Measurements from ENCODE around the gene CSTPP1.

The CSTPP1 gene

GRCh38 chr11:47165253-47165840, 228.8 kb downstream of the CSTPP1 start:
- no peak for DNase-seq

GRCh38 chr11:47166368-47166767, 229.8 kb downstream of the CSTPP1 start:
- DNase-seq: no peak

- no peak for DNase-seq
Observed at GRCh38 chr11:47171061-47171838, 234.7 kb downstream of the CSTPP1 start.

DNA sequence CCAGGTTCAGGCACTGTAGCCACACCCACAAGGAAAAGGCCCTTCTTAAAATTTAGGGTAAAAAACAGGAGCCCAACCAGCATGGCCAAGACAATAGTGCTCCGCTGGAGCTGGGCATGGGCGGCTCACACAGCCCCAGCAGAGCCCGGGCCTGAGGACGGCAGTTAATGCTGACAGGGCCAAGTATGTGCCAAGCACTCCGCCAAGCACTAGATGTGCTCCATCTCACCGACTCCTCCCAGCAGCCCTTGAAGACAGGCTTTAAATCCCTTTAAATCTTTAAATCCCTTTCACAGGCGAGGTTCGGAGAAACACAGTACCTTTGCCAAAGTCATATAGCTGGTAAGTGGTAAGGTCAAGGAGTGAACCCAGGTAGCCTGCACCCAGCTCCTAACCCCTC, 235.3 kb downstream of the CSTPP1 start:
- no peak for DNase-seq

DNA sequence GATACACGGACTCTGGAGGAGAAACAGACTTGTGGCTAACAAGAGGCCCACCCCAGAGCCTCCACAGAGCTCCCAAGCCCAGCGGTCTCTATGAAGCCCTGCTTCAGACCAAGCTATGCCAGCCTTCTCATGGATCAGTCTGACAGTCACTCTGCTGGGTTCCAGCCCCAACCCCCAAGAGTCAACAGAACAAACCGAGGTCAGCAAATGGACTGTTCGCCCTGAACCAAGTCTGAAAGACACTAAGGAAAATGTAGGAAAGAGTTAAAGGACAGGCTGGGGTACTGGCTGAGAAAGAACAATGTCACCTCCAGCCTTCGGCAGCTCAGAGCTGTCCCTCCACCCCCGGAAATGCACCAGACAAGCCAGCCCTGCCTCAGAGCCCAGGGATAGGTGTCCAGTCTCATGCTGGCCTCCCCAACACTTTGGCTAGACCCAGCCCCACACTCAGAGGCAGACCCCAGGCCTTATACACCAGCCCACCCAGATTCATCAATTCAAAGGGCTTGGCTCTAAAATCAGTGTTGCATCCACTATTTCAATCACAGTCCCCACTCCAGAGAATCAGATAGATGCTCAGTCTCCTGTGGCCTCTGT, 236.3 kb downstream of the CSTPP1 start:
- no peak for DNase-seq

DNA sequence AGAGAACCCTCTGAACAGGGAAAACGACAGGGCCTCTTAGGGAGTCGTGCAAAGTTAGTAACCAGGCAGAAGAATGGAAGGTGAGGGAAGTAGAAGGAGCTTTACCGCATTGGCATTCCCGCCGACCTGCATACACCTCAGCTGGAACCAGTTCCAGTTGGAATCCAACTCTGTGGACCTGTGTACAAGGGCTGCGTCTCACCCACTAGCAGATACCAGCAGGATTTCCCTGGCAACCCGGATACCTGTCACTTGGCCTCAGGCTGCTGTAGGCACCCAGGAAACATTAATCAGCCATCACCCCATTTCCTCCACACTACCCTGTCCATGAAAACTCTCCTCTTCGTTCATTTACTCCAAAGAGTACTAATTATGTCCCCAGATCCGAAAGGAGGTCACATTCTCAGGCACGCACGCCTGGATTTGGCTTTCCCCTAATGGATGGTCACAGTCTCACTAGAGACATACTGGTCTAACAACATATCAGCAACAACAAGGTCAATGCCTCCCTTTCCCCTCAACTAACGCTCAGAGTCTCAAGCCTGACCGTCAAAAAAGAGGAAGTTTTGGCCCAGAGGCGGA, 239.3 kb downstream of the CSTPP1 start:
- no peak for DNase-seq

DNA sequence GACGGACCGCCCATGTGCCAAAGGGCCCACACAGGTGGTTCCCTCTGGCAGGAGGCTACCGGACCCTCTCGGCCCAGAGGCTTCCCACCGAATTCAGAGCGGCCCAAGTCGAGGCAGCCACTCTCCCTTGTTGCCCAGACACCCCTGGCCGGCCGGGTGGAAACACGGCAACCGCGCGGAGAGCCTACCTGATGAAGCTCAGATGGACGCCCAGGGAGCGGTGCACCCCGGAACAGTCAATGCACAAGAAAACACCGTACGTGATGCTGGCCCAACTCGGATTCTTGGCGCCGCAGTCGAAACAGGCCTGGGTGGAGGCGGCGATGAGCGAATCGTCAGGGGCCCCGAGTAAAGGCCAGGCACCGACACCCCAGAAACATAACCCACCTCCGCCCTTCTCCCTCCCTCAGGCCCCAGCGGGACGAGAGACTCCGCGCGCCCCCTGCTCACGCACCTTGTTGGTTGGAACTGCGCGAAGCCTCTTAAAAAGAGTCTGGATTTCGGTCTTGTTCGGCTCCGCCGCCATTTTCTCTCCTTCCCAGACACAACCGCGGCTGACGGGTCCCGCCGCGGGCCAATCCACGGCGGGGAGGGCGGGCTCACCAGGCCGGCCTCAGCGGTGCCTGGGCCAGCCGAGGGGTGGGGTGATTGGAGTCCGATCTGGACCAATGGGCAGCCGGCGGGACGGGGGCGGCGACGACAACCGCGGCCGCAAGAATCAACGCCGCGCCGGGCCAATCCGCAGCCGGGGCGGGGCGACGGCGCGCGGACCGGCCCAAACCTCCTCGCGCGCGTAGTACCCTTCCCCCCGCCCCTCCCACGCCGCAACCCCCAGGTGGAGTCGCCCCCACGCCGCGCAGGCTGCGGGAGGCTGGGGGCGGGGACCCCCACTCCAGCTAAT, 240.0 kb downstream of the CSTPP1 start, which contains the start of gene ARFGAP2:
TSS of gene ARFGAP2 (minus strand) at position 552 of the 901 bp plus-strand sequence. CDS start at position 526, 26 bp downstream.
- DNase-seq: peak; percentile 98

- peak; percentile 78 for DNase-seq
Observed at GRCh38 chr11:47177229-47177845, 240.8 kb downstream of the CSTPP1 start.

GRCh38 chr11:47177846-47178245, 241.3 kb downstream of the CSTPP1 start:
- DNase-seq: no peak

DNA sequence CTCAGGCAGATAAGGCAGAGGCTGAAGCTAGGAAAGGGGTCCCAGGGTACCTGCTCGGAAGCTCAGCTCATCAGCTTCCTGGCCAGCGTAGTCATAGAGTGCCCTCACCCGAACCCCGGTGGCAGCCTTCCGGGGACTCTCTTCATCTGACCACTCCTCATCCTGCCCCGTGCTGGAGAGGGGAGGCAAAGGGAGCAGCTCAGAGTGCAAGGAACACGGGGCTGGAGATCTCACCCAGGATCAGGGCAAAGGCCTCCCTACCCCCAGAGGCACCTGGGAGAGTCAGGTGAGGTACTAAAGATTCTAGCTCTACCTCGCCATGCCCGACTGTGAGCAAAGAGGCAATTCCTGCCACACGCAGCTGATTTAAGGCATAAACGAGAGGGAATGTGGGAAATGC, 241.8 kb downstream of the CSTPP1 start:
- no peak for DNase-seq

DNA sequence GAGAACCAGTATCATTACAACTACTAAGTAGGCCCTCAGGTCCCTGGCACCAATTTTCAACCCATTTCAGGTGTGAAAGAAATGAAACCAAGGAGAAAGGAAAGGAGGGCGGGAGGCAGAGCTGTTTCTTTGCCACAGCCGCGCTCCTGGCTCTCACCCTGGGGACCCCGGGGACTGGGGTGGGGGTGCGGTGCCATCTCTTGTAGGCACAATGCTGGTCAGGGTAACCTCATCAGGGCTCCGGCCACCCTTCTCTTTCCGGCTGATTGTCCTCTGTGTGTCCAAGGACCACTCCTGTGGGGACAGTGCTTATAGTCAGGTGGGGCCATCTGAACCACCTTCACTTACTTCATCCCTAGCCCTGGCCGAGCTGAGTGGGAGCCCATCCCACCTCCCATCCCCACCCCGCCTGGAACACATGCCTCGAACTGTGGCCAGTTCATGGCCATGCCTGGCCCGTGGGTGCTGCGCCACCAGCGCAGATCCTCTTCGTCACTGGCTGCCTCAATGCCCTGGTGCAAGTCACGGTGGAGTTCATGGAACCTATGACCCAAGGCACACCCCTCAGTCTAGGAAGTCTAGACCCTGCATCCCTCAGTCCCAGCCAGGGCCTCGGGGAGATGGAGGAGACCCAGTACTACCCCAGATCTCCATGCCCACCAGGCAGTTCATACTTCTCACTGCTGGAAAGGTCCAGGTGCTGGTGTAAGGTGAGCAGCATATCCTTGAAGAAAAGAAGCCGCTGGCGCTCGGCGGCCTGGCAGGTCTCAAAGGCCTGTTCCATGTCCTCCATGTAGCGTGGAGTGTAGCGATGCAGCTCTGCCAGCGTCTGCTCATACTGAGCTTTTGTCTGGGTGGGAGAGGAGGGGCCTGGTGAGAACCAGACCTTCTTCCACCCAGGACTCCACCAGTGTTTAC, 242.4 kb downstream of the CSTPP1 start:
- no peak for DNase-seq

- peak; percentile 62 for DNase-seq
Observed at GRCh38 chr11:47179655-47179991, 243.1 kb downstream of the CSTPP1 start.

DNA sequence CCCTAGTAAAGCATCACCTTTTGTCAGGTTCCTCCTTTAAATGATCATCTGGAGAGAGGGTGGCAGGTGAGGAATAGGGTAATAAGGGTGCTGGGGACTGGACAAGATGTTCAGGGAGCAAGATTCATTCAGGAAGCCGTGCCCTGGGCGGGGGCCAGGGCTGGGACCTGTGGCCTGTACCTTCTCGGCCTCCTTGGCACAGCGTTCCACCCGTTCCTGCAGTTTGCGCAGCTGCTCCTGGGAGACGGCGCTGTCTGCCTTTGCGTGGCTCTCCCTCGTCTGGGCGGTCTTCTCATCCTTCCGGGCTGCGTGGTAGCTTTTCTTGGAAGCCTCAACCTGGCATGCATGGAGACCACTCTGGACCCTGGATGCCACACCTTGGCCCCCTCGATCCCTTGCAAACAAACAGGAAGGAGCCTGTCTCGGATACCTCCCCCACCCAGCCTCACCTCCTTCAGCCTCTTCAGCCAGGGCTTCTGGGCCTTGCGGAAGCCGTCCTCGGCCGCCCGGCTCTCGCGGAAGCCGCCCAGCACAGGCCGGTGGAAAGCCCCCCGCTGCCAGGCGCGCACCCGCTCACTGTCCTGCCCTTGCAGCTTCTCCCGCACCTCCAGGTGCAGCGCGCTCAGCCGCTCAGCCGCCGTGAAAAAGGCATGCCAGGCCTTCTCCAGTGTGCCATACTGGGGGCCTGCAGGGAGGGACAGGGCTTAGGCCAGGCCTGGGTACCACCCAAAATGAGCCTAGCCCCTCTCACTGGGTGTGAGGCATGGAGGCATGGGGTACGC, 243.6 kb downstream of the CSTPP1 start:
- DNase-seq: no peak

GRCh38 chr11:47181271-47181670, 244.7 kb downstream of the CSTPP1 start:
- DNase-seq: no peak

- DNase-seq: no peak
Observed at GRCh38 chr11:47182380-47182779, 245.8 kb downstream of the CSTPP1 start.

GRCh38 chr11:47183031-47183856, 246.7 kb downstream of the CSTPP1 start:
- no peak for DNase-seq

- DNase-seq: no peak
Observed at GRCh38 chr11:47183969-47184368, 247.4 kb downstream of the CSTPP1 start.

DNA sequence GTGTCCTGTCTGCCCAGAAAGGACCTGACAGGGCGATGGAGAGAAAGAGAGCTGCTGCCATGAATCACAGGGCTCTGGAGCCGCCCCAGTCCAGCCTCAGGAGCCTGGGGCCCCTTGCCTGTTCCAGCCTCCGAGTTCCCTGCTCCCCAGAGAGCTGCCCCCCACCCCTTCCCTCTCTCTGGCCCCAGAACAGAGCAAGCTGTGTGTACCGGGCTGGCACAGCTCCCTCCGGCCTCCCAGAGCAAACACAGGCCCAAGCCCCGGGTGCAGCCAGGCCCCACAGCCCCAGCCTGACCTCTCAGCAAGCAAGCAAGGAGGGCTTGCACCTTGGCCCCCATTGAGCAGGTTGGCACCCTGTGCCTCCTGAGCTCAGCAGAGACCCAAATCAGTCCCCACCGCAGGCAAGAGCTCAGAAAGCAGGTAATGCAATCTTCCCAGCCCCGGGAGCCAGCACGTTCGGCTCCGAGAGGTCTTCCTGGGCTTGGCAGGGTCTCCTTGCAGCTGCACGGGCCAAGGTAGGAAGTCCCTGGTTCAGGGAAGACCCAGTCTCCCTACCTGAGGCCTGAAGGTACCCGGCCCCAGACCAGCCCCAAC, 248.2 kb downstream of the CSTPP1 start:
- DNase-seq: no peak
